IMR-90 (cell line): ENCODE results near the gene CADM2. TPM values are rescaled to one million over a fixed set of nuclear protein-coding genes. Genes with fewer than 3 reads are reported as not detected.

Experiments used
- ATAC-seq: fragments of 200-7000 bp; cut with Tn5 transposase; 2 replicates; pipeline ENCODE4 v1.9.1; 2020; ENCODE audit warnings: low read depth, mild to moderate bottlenecking, moderate library complexity
- BruUV-seq: library from RNA; stranded (reverse); fragments of 400-500 nt; replicated peaks from 2 replicates; lab custom pipeline; 2021; lab: Mats Ljungman, UMichigan
- CTCF ChIA-PET: fragments of 300-600 bp; formaldehyde crosslinking; extraction: SDS; loops from one replicate; lab custom pipeline; 2021; ENCODE audit warnings: antibody characterized with exemption; lab: Yijun Ruan, JAX
- POLR2A ChIA-PET: fragments of 300-600 bp; sonication (Branson Sonifier 250); formaldehyde crosslinking; loops from one replicate; lab custom pipeline; 2022; ENCODE audit warnings: antibody characterized with exemption; ENCODE audit not compliant: unreplicated experiment; lab: Charles Lee
- DNase-seq: peaks from one replicate; pipeline ENCODE4 v3.0.0; 2013
- H2AFZ ChIP-seq: replicated peaks from 2 replicates; pipeline ENCODE3; 2013; ENCODE audit warnings: low read length, mild to moderate bottlenecking; ENCODE audit not compliant: poor library complexity
- H2AK5ac ChIP-seq: 2 replicates; pipeline ENCODE4 v1.6.1; 2013; ENCODE audit warnings: low read depth, low read length, inconsistent platforms
- H2AK9ac ChIP-seq: replicated peaks from 2 replicates; pipeline ENCODE3; 2013; ENCODE audit warnings: mild to moderate bottlenecking, low read depth, low read length, moderate library complexity; ENCODE audit not compliant: poor library complexity
- H2BK120ac ChIP-seq: 2 replicates; pipeline ENCODE4 v1.6.1; 2013; ENCODE audit warnings: low read depth, low read length, inconsistent platforms
- H2BK15ac ChIP-seq: 3 replicates; pipeline ENCODE4 v1.6.1; 2013; ENCODE audit warnings: low read depth, low read length, inconsistent platforms
- H2BK20ac ChIP-seq: 2 replicates; pipeline ENCODE4 v1.6.1; 2013; ENCODE audit warnings: low read depth, mild to moderate bottlenecking, inconsistent platforms, low read length, moderate library complexity
- H2BK5ac ChIP-seq: 2 replicates; pipeline ENCODE4 v1.6.1; 2013; ENCODE audit warnings: mild to moderate bottlenecking, low read depth, low read length, inconsistent platforms; ENCODE audit not compliant: poor library complexity, severe bottlenecking
- H3K14ac ChIP-seq: replicated peaks from 2 replicates; pipeline ENCODE4 v1.6.1; 2013; ENCODE audit warnings: low read depth, low read length, inconsistent platforms
- H3K18ac ChIP-seq: 2 replicates; pipeline ENCODE4 v1.6.1; 2013; ENCODE audit warnings: low read depth, low read length, control low read depth
- H3K23ac ChIP-seq: 2 replicates; pipeline ENCODE4 v1.6.1; 2013; ENCODE audit warnings: low read depth, low read length, inconsistent platforms
- H3K27ac ChIP-seq: 2 replicates; pipeline ENCODE4 v1.5.1; 2013; ENCODE audit warnings: mild to moderate bottlenecking, control low read depth, low read length; ENCODE audit not compliant: insufficient read depth
- H3K27me3 ChIP-seq: 2 replicates; pipeline ENCODE4 v1.6.1; 2013; ENCODE audit warnings: low read length; ENCODE audit not compliant: control insufficient read depth, insufficient read depth
- H3K36me3 ChIP-seq: 2 replicates; pipeline ENCODE4 v1.6.1; 2013; ENCODE audit warnings: low read length, mixed read lengths; ENCODE audit not compliant: control insufficient read depth, insufficient read depth
- H3K4ac ChIP-seq: 2 replicates; pipeline ENCODE4 v1.6.1; 2013; ENCODE audit warnings: low read depth, low read length, inconsistent platforms
- H3K4me1 ChIP-seq: 2 replicates; pipeline ENCODE4 v1.6.1; 2013; ENCODE audit warnings: low read length, mixed read lengths; ENCODE audit not compliant: control insufficient read depth, insufficient read depth
- H3K4me2 ChIP-seq: 2 replicates; pipeline ENCODE4 v1.6.1; 2013; ENCODE audit warnings: low read depth, mild to moderate bottlenecking, control low read depth, low read length, moderate library complexity
- H3K4me3 ChIP-seq: 2 replicates; pipeline ENCODE4 v1.5.1; 2013; ENCODE audit warnings: low read depth, mild to moderate bottlenecking, control low read depth, low read length, moderate library complexity; ENCODE audit not compliant: insufficient read depth
- H3K56ac ChIP-seq: 2 replicates; pipeline ENCODE4 v1.6.1; 2013; ENCODE audit warnings: low read length, inconsistent platforms; ENCODE audit not compliant: insufficient read depth; ENCODE audit errors: extremely low read depth
- H3K79me1 ChIP-seq, 2 experiments: 2 replicates each; pipeline ENCODE4 v1.6.1; 2013; ENCODE audit warnings: low read length in 2 of 2, inconsistent platforms in 1 of 2, low read depth in 1 of 2
- H3K9ac ChIP-seq: 2 replicates; pipeline ENCODE4 v1.6.1; 2013; ENCODE audit warnings: low read depth, low read length, control low read depth
- H3K9me1 ChIP-seq: 2 replicates; pipeline ENCODE4 v1.6.1; 2013; ENCODE audit warnings: low read length, inconsistent platforms; ENCODE audit not compliant: insufficient read depth
- H3K9me3 ChIP-seq: 2 replicates; pipeline ENCODE4 v1.6.1; 2013; ENCODE audit warnings: low read length; ENCODE audit not compliant: control insufficient read depth, insufficient read depth
- H4K20me1 ChIP-seq: 2 replicates; pipeline ENCODE4 v1.6.1; 2013; ENCODE audit warnings: low read length, inconsistent platforms; ENCODE audit not compliant: insufficient read depth
- H4K5ac ChIP-seq: 2 replicates; pipeline ENCODE4 v1.6.1; 2013; ENCODE audit warnings: mild to moderate bottlenecking, low read depth, low read length, control low read depth
- H4K8ac ChIP-seq, 2 experiments: 2 replicates each; pipeline ENCODE4 v1.6.1; 2013; ENCODE audit warnings: low read depth in 2 of 2, low read length in 2 of 2, control low read depth in 1 of 2, inconsistent platforms in 1 of 2
- H4K91ac ChIP-seq: 2 replicates; pipeline ENCODE4 v1.6.1; 2013; ENCODE audit warnings: low read depth, low read length, inconsistent platforms; ENCODE audit not compliant: insufficient read depth
- CTCF ChIP-seq: conservative IDR thresholded peaks from 2 replicates; pipeline ENCODE4 v1.5.1; 2012; ENCODE audit warnings: mild to moderate bottlenecking, low read depth, low read length, improper control_type of control experiment
- MAFK ChIP-seq: IDR thresholded peaks from 2 replicates; pipeline ENCODE4 v1.6.1; 2012; ENCODE audit warnings: low read depth, low read length, improper control_type of control experiment
- NFE2L2 ChIP-seq: fragments of 150-350 bp; IDR thresholded peaks from 2 replicates; pipeline ENCODE4 v1.6.1; 2016; ENCODE audit warnings: low read depth, mild to moderate bottlenecking, low read length
- RAD21 ChIP-seq: IDR thresholded peaks from 2 replicates; pipeline ENCODE4 v1.6.1; 2012; ENCODE audit warnings: low read length, improper control_type of control experiment
- SMC3 ChIP-seq: fragments of 150-350 bp; IDR thresholded peaks from 2 replicates; pipeline ENCODE4 v1.6.1; 2016; ENCODE audit warnings: low read depth, mild to moderate bottlenecking, antibody characterized with exemption, low read length, moderate library complexity
- WGBS, 2 experiments: methylation state at CpG; one replicate each; pipeline versions ENCODE4 v1.1.5 to v1.1.7; 2013; ENCODE audit warnings: missing lambda C conversion rate in 2 of 2; ENCODE audit not compliant: insufficient read length in 1 of 2; ENCODE audit errors: extremely low coverage in 2 of 2; 5-methylcytosine and 5-hydroxymethylcytosine counted together
- dilution Hi-C: fragments of 300-500 bp; cut with HindIII; formaldehyde crosslinking; loops from one replicate; pipeline ENCODE4 v1.14.3; 2018; ENCODE audit warnings: low sequenced_read_pairs; ENCODE audit not compliant: unreplicated experiment
- in situ Hi-C: fragments of 300-500 bp; cut with MboI; formaldehyde crosslinking; loops from 3 replicates; pipeline ENCODE4 v1.14.3; 2019; ENCODE audit warnings: low sequenced_read_pairs, inconsistent platforms, mixed read lengths
- intact Hi-C: fragments of 100-400 bp; cut with micrococcal nuclease; formaldehyde crosslinking; loops from 2 replicates; pipeline ENCODE4 v1.10.0; 2022
- polyA plus RNA-seq, 3 experiments: library from polyadenylated mRNA; depleted of rRNA; stranded (reverse); fragments of >200 nt; gene quantifications; 2 replicates each; pipeline ENCODE4 v1.2.3, GENCODE V29; 2012; ENCODE audit warnings: low replicate concordance in 1 of 3
- total RNA-seq: library from RNA; depleted of rRNA; stranded (reverse); fragments of >200 nt; gene quantifications from 2 replicates; pipeline ENCODE4 v1.2.3, GENCODE V29; 2012

CADM2 gene
- total and polyA plus RNA-seq, 2 of the 4 experiments (the other 2 are of a cell fraction), result not detected

DNA sequence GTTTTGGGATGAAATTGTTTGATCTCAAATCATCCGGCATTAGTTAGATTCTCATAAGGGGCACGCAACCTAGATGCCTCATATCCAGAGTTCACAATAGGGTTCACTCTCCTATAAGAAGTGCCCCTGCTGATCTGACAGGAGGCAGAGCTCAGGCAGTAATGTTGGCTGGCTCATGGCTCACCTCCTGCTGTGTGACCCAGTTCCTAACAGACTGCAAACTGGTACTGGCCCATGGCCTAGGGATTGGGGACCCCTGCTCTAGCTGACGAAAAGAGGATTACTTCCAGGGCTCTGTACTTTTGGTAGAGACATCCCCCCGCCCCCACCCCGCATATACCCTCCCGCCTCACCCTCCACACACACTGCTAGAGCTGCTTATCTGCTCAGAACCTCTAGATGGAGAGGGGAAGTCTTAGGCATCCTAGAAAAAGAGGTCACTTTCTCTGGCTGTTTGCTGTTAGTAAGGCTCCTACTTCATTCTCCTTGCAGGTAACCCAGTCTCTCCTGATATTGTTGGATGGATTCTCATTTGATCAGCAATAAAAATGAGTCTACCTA is 923.1 kb downstream of the CADM2 start:
- Histone ChIP-seq H2BK5ac (no peak overlapping the region), H3K18ac (no peak overlapping the region), H4K8ac (no peak overlapping the region), H2AK5ac (no peak overlapping the region), H3K27ac (no peak overlapping the region), H3K9me3 (no peaks in the 10 kb centered on the region), H4K20me1 (no peaks in the 10 kb centered on the region), H2AFZ (no peak overlapping the region), H3K9ac (no peak overlapping the region), H3K9me1 (no peaks in the 10 kb centered on the region), H3K4me2 (no peak overlapping the region), H3K56ac (no peak overlapping the region), H4K5ac (no peak overlapping the region), H4K91ac (no peak overlapping the region), H3K27me3 (no peaks in the 10 kb centered on the region), H3K79me1 (no peaks in the 10 kb centered on the region), H2BK15ac (no peak overlapping the region), H3K4me1 (no peaks in the 10 kb centered on the region), H2AK9ac (no peak overlapping the region), H3K23ac (no peak overlapping the region), H2BK120ac (no peak overlapping the region), H3K4me3 (no peak overlapping the region), H3K4ac (no peak overlapping the region), H3K14ac (no peak overlapping the region), H2BK20ac (no peak overlapping the region), H3K36me3 (no peaks in the 10 kb centered on the region)
- dilution Hi-C loops (no loop called here), intact Hi-C loops (no loop called here), in situ Hi-C loops (no loop called here)
- no peak for DNase-seq
- WGBS, 2 experiments, result no CpG with 5 or more reads among the region's 6 CpGs
- ChIA-PET CTCF (interaction anchor here (0.6 kb wide), 1 partner anchor 109 kb away, joined by 3 read pairs; no protein-coding TSS in a partner anchor), POLR2A (no interaction called here)
- BruUV-seq, result no TSS peak
- TF ChIP-seq CTCF (no peak), MAFK (no peak), RAD21 (no peak), NFE2L2 (no peak), SMC3 (no peak)
- ATAC-seq, result no peak
